Measurements from ENCODE around the gene WDR3. TPM values are rescaled to one million over a fixed set of nuclear protein-coding genes. Genes with fewer than 3 reads are reported as not detected.

The WDR3 gene
- polyA plus RNA-seq, 3 donors = 4.3 to 13.0 (median 8.0) TPM

GRCh38 chr1:117967477-117967876 is 37.9 kb downstream of the WDR3 start:
- H3K27ac ChIP-seq (ENCODE audit: low read depth in 1 of 2, low read length in 2 of 2) = no peak overlapping the region

GRCh38 chr1:117967881-117968280 is 38.3 kb downstream of the WDR3 start:
- peaks cover 3 to 5% of the 10 kb centered on the region in 2 donors for H3K36me3 Mint-ChIP-seq
- peaks cover 13% of the 10 kb centered on the region for H3K4me1 Mint-ChIP-seq
- H3K27me3 Mint-ChIP-seq (ENCODE audit: low read depth in 3 of 3) = peaks cover 0 to 3% (median 1%) of the 10 kb centered on the region in 3 donors
- H4K20me1 ChIP-seq (ENCODE audit: insufficient read depth, low read length) = no peaks in the 10 kb centered on the region
- H3K27me3 ChIP-seq (ENCODE audit: control insufficient read depth in 2 of 2, insufficient read depth in 2 of 2, low read length in 2 of 2) = no peaks in the 10 kb centered on the region
- H3K4me3 Mint-ChIP-seq = no peak overlapping the region
- H3K4me3 ChIP-seq (replicated peaks in 1 of 3; ENCODE audit: low read depth in 2 of 3, low read length in 3 of 3) = no peak overlapping the region
- WGBS (ENCODE audit: insufficient coverage) = no CpG with 5 or more reads among the region's 1 CpG
- no peaks in the 10 kb centered on the region for H3K9me3 ChIP-seq (replicated peaks in 1 of 2; ENCODE audit: control insufficient read depth in 1 of 2, insufficient read depth in 1 of 2, low read length in 2 of 2)
- peaks cover 0 to 2% (median 0%) of the 10 kb centered on the region in 7 donors for H3K9me3 Mint-ChIP-seq
- H3K27ac Mint-ChIP-seq = no peak overlapping the region
- TF ChIP-seq CTCF (IDR thresholded peaks at IDR 0.05) = no peak
- DNase-seq = no peak
- H3K27ac ChIP-seq (ENCODE audit: low read depth in 1 of 2, low read length in 2 of 2) = no peak overlapping the region
- H3K4me2 ChIP-seq (replicated peaks; ENCODE audit: extremely low read depth, low read length, poor library complexity, severe bottlenecking) = no peak overlapping the region
- peaks cover 0 to 2% of the 10 kb centered on the region in 2 donors for H3K36me3 ChIP-seq (replicated peaks in 1 of 2; ENCODE audit: control insufficient read depth in 1 of 2, insufficient read depth in 2 of 2, low read length in 2 of 2)
- no peak overlapping the region for H2AFZ ChIP-seq (ENCODE audit: insufficient read depth, low read depth, low read length, poor library complexity, severe bottlenecking)
- intact Hi-C loops (cut with micrococcal nuclease) = no loop called here
- no peak overlapping the region for H3K9ac ChIP-seq (ENCODE audit: insufficient read depth, low read length, poor library complexity, severe bottlenecking)
- no peaks in the 10 kb centered on the region for H3K79me2 ChIP-seq (ENCODE audit: insufficient read depth, low read length)
- peaks cover 0 to 5% of the 10 kb centered on the region in 2 donors for H3K4me1 ChIP-seq (ENCODE audit: control insufficient read depth in 1 of 2, insufficient read depth in 2 of 2, low read length in 2 of 2)

More at GRCh38 chr1:117967477-117967876, 37.9 kb downstream of the WDR3 start:
- no peak overlapping the region for H3K4me2 ChIP-seq (replicated peaks; ENCODE audit: extremely low read depth, low read length, poor library complexity, severe bottlenecking)
- no peaks in the 10 kb centered on the region for H4K20me1 ChIP-seq (ENCODE audit: insufficient read depth, low read length)
- no peaks in the 10 kb centered on the region for H3K27me3 ChIP-seq (ENCODE audit: control insufficient read depth in 2 of 2, insufficient read depth in 2 of 2, low read length in 2 of 2)
- TF ChIP-seq CTCF (IDR thresholded peaks at IDR 0.05) = no peak
- H3K36me3 ChIP-seq (replicated peaks in 1 of 2; ENCODE audit: control insufficient read depth in 1 of 2, insufficient read depth in 2 of 2, low read length in 2 of 2) = peaks cover 0 to 6% of the 10 kb centered on the region in 2 donors
- H3K9me3 Mint-ChIP-seq = no peaks in the 10 kb centered on the region
- no peak overlapping the region for H3K4me3 Mint-ChIP-seq
- H3K27me3 Mint-ChIP-seq (ENCODE audit: low read depth in 3 of 3) = peaks cover 0 to 3% (median 1%) of the 10 kb centered on the region in 3 donors
- peaks cover 0 to 5% of the 10 kb centered on the region in 2 donors for H3K4me1 ChIP-seq (ENCODE audit: control insufficient read depth in 1 of 2, insufficient read depth in 2 of 2, low read length in 2 of 2)
- 31% methylated on average over 2 of the region's 4 CpGs for WGBS (ENCODE audit: insufficient coverage)
- H3K9me3 ChIP-seq (replicated peaks in 1 of 2; ENCODE audit: control insufficient read depth in 1 of 2, insufficient read depth in 1 of 2, low read length in 2 of 2) = no peaks in the 10 kb centered on the region
- H3K36me3 Mint-ChIP-seq = peaks cover 3 to 5% of the 10 kb centered on the region in 2 donors
- no peak overlapping the region for H2AFZ ChIP-seq (ENCODE audit: insufficient read depth, low read depth, low read length, poor library complexity, severe bottlenecking)
- H3K4me3 ChIP-seq (replicated peaks in 1 of 3; ENCODE audit: low read depth in 2 of 3, low read length in 3 of 3) = no peak overlapping the region
- peaks cover 13% of the 10 kb centered on the region for H3K4me1 Mint-ChIP-seq
- no peaks in the 10 kb centered on the region for H3K79me2 ChIP-seq (ENCODE audit: insufficient read depth, low read length)
- no peak for DNase-seq
- H3K27ac Mint-ChIP-seq = no peak overlapping the region
- H3K9ac ChIP-seq (ENCODE audit: insufficient read depth, low read length, poor library complexity, severe bottlenecking) = no peak overlapping the region
- intact Hi-C loops (cut with micrococcal nuclease) = no loop called here
